Measurements from ENCODE around the gene UQCR11. TPM values are rescaled to one million over a fixed set of nuclear protein-coding genes. Genes with fewer than 3 reads are reported as not detected.

UQCR11 gene
- total and polyA plus RNA-seq, 2 experiments from 2014 or later: 73.6 to 1,116 TPM

- H3K27ac ChIP-seq: peak overlapping the region; percentile 71
- H3K9me3 ChIP-seq (ENCODE audit: low read depth): no peaks in the 10 kb centered on the region
- H3K4me1 ChIP-seq (ENCODE audit: low read depth): no peaks in the 10 kb centered on the region
- H3K4me3 ChIP-seq: peak overlapping the region; percentile 100
- peak; percentile 39 to 60 for DNase-seq (ENCODE audit: low read depth in 1 of 2, low spot score in 1 of 2)
- no peaks in the 10 kb centered on the region for H3K36me3 ChIP-seq
- no peaks in the 10 kb centered on the region for H3K27me3 ChIP-seq
- no peak for TF ChIP-seq CTCF (IDR thresholded peaks at IDR 0.05; ENCODE audit: low read depth, low read length)
These were observed 46.5 kb upstream of the UQCR11 start for GRCh38 chr19:1651568-1652291.

- Histone ChIP-seq H3K36me3 (no peaks in the 10 kb centered on the region), H3K27ac (peak overlapping the region; percentile 71), H3K4me1 (ENCODE audit: low read depth) (no peaks in the 10 kb centered on the region), H3K27me3 (no peaks in the 10 kb centered on the region), H3K4me3 (peak overlapping the region; percentile 100), H3K9me3 (ENCODE audit: low read depth) (no peaks in the 10 kb centered on the region)
- TF ChIP-seq CTCF (IDR thresholded peaks at IDR 0.05; ENCODE audit: low read depth, low read length): no peak
- DNase-seq (ENCODE audit: low read depth in 1 of 2, low spot score in 1 of 2): peak; percentile 24 to 38
These were observed 45.6 kb upstream of the UQCR11 start for GRCh38 chr19:1650650-1651567.

GRCh38 chr19:1649706-1650649 is 44.7 kb upstream of the UQCR11 start:
- no peak overlapping the region for H3K27ac ChIP-seq
- H3K36me3 ChIP-seq: no peaks in the 10 kb centered on the region
- H3K4me3 ChIP-seq: peak overlapping the region; percentile 100
- DNase-seq (ENCODE audit: low read depth in 1 of 2, low spot score in 1 of 2): no peak
- H3K9me3 ChIP-seq (ENCODE audit: low read depth): no peaks in the 10 kb centered on the region
- no peaks in the 10 kb centered on the region for H3K4me1 ChIP-seq (ENCODE audit: low read depth)
- H3K27me3 ChIP-seq: no peaks in the 10 kb centered on the region
- TF ChIP-seq CTCF (IDR thresholded peaks at IDR 0.05; ENCODE audit: low read depth, low read length): no peak

- Histone ChIP-seq H3K9me3 (ENCODE audit: low read depth) (no peaks in the 10 kb centered on the region), H3K36me3 (no peaks in the 10 kb centered on the region)
These were observed 43.8 kb upstream of the UQCR11 start for GRCh38 chr19:1648920-1649541.

More at GRCh38 chr19:1648920-1649541, 43.8 kb upstream of the UQCR11 start:
- no peak for DNase-seq (ENCODE audit: low read depth in 1 of 2, low spot score in 1 of 2)
- no peak for TF ChIP-seq CTCF (IDR thresholded peaks at IDR 0.05; ENCODE audit: low read depth, low read length)
- H3K27ac ChIP-seq: no peak overlapping the region
- H3K4me1 ChIP-seq (ENCODE audit: low read depth): no peaks in the 10 kb centered on the region
- no peaks in the 10 kb centered on the region for H3K27me3 ChIP-seq
- no peak overlapping the region for H3K4me3 ChIP-seq
